SHP77 treated with DMSO at 0.1 percent for 48 hours (cell line): ENCODE measurements around the gene THSD4.
"Not testable (repeated sequence)": the region's sequence is repeated elsewhere in the genome, so short reads cannot be mapped to it uniquely, and the experiment has no call there.

Experiments
- DNase-seq: peaks from one replicate; lab custom pipeline; 2025; lab: John Stamatoyannopoulos, UW

The THSD4 gene

DNA sequence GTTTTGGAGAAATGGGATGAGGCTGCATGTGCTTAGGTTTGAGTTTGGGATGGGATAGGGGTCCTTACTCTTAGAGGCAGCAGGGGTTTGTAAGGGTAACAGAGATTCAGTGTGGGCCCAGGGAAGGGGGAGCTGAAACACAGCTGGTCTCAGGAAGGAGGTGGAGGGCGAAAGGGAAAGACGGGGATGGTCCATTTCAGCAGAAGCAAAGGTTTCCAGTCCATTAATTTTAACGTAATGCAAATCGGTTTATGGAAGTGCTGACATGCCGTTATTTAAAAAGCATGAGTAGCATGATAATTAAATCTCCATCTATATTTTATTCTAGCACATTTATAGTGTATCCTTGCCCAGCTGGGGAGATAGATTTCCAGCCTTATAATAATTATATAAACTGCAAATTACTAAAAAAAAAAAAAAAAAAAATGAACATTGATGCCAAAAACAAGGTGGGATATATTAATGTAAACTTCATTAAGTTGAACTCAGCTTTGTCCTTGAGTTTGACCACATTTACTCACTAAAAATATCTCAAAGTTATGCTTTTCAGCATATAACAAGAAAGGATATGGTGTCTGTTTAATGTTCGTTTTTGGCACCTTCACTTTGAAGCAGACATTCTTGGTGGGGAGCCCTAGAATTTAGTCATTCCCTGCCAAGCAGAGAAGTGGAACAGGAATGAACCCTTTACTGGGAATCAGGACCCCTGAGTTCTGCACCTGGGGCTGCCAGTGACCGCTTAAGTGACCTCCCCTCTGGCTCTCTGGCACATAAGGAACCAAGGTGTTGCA, 234.7 kb downstream of the THSD4 start:
- no peak for DNase-seq

DNA sequence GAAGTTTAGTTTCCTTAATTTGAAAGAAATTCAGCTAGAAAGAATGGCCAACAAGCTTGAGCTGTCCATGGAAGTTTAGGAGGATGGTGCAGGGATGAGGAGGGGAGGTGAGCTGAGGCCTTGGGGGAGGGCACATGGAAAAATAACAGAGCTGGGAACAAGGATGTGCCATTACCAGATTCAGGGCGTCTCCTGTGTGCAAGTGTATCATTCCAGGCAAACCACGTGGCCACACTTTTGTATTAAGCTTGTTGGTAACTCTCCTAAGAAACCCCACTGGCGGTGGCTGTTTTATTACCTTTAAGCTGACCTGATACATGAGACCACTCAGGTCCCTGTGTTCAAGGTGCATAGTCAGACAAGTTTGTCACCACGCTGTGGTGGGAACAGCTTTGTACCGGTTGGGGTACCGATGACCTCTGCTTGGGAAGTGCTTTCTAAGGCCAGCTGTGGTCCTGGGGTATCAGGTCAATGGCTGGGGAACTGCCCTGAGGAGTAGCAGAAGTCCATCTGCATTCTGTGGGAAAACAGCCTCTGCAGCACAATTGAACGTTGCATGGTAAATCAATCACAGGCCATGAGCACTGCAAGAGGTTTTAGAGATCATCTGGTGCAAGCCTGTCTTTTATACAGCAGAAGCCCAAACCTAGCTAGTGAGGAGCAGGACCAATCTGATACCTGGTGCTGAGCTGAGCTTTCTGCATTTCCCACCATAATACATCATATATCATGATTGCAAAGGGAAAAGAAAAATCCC, 235.5 kb downstream of the THSD4 start:
- no peak for DNase-seq

DNA sequence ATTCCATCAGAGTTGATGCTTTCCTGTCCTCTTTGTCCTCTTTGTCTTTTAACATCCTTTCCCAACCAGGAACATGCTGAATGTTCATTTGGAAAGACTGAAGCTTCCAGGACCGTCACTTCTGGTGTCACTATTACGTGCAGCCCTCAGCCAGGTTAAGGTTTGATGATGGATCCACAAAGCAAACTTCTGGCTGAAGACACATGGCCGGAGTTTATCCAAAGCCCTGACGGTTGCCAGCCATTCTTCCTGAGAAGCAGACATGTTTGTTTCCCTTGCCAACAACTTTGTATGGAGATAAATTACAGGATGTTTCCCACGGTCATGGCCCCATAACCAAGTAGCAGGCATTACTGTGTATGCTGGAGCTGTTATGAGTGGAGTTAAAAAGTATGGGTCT, 236.9 kb downstream of the THSD4 start:
- no peak for DNase-seq

DNA sequence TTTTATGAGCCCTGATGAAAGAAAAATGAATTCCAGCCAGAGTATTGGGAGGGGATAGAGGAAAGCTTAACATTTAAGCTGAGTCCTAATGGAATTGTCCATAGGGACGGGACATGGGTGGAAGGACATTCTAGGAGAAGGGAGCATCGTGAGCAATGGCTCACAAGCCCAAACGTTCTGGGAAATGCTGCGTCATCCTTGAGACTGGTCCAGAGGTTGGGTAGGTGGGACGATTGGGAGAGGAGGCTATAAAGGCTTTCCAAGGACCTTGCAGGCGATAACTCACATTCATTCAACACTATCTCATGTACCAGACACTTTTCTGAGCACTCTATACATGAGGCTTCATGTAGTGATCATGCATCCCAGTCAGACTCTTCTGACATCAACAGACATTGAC, 237.5 kb downstream of the THSD4 start:
- DNase-seq = no peak

DNA sequence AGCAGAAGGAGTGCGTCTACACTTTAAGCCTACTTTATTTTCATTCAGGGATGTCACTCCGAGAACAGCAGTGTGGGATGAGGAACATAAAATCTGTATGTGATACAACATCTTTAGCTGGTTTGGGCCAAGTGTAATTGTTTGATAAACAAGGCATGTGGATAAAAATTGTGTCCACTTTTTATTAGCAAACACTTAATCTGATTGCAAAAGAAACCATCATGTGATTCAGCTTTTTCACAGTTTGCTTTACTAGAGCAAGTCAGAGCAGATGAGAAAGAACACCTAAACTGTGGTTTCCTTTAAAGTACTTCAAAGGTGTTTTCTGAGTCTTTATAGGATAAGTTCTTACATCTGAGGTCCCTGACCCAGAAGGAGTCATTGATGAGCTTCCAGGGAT, 237.9 kb downstream of the THSD4 start:
- no peak for DNase-seq

DNA sequence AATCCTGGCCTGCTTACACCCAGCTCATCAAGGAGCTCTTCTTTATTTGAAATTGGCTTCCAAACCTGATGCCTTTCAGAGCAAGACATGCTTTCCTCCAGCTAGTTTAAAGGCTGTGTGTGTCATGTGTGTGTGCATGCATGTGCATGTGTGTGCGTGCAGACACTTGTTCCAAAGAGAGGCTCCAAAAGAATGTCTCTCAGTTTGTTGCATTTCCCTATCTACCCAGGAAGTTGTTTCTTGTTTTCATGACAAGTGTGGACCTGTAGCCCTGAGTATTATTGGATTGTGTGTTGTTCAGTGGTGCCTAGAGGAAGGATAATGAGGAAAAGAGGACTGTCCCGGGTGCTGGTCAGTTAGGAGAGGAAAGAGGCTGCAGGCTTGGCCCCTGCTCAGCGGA, 240.0 kb downstream of the THSD4 start:
- no peak for DNase-seq

DNA sequence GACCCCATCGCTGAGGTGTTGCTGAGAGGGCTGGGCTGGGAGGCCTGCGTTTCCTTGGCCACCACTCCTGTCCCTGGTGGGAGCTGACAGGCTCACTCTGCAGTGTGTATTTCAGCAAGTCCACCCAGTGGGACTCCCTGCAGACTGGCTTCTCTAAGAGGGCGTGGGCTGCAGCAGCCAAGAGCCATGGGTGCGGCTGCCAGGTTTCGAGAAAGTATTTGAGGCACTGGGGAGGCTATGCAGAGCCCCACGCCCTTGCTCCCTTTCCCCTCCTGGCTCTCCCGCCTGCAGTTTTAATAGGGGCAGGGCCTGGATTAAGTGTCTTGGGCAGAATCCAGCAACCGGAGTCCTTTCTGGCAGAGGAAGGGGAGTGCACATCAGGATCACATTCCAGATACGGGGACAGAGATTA, 242.1 kb downstream of the THSD4 start:
- no peak for DNase-seq

DNA sequence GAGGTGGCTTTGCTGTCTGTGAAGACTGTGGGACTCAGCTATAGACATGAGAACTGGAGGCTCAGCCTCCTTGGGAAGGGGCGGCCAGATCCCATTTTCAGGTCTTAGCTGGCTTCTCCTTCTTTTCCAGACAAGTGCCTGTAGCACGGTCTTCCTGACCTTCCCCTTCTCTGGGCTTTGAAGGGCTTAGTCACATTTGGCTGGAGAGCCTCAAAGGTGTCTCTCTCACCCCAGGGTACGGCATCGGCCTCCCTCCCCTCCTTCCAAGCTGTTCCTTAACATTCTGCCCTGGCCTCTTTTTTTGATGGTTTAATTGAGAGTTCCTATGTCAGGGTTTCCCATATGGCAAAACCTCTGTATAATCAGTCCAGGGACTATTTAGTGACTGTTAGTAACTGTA, 242.7 kb downstream of the THSD4 start:
- no peak for DNase-seq

DNA sequence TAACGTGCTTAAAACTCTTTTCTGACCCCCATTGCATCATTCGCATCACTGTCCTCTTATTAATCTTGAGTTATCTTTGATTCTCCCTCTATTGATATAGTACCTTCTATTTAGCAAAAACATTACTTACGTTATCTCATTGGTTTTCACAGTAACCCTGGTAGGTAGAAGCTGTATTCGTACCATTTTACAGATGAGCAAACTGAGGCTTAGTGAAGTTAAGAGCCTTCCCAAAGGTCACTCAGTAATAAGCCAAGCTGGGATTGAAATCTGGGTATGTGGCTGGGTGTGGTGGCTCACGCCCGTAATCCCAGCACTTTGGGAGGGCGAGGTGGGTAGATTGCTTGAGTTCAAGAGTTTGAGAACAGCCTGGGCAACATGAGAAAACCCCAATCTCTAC, 244.0 kb downstream of the THSD4 start:
- DNase-seq = no peak

DNA sequence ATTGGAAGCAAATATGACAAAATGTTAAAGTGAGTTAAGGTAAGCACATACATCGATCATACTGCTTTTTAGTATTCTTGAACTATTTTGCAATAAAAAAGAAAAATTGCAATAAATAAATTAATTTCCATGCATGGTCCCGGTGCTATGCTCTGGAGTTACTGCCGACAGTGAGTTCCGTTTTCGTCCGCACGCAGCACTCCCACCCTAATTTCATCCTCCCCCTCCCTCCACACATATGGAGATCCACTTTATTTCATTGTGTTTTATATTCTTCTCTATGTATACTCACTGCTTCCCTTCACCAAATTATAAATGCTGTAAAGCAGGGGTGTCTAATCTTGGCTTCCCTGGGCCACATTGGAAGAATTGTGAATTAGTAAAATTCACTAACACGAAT, 247.3 kb downstream of the THSD4 start:
- no peak for DNase-seq

DNA sequence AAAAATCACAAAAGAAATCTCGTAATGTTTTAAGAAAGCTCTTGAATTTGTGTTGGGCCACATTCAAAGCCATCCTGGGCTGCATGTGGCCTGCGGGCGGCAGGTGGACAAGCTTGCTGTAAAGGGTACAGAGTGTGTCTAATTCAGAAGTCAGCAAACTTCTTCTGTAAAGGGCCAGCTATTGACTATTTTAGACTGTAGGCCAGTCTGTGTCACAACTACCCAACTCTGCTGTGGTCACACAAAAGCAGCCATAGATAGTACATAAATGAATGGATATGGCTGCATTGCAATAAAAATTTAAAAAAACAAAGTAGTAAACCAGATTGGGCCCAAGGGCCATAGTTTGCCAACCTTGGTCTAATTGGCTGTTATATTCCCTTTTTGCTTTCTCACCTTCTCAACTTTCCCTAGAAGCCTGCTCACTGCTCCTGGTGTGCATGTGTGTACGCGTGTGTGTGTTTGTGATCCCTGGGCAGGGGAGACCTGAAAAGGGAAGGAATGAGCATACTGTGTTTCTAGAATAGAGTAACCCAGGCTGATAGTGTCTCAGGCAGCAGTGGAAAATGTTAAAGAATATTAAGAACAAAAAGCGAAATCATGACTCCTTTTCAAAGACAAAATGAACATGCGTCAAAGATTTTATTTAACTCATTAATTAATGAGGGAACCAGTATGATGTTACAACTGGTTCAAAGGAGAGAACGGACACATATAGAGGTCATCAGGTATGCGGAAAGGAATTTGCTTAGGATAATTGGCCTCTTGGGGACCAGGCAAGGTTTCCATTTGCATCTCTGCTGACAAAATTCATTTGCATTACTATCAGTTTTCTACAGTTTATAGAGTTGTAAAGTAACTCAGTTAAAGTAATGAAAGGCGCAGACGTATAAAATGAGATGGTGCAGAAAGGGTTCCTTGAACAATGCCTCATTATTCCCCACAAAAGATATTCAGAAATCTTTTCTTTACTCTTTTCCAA, 248.0 kb downstream of the THSD4 start:
- DNase-seq = no peak

DNA sequence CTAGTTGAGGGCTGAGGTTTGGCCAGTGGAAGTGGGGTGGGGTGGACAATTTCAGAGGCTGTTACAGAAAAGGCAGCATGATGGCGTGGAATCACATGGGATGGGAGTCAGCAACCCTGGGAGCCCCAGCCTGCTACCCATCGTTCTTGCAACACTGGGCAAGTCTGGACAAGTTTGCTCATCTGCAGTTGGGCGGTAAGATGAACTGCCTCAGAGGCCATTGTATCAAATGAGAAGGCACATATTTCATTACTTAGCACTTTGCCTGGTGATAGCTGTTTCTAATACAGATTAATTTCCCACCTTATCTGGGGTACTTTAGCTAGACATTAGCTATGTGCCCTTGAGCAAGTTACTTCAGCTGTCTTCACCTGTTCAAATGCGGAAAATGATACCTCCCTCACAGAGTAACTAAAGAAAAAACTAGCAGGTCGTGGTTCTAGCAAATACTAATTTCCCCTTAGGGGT, 248.9 kb downstream of the THSD4 start:
- no peak for DNase-seq

DNA sequence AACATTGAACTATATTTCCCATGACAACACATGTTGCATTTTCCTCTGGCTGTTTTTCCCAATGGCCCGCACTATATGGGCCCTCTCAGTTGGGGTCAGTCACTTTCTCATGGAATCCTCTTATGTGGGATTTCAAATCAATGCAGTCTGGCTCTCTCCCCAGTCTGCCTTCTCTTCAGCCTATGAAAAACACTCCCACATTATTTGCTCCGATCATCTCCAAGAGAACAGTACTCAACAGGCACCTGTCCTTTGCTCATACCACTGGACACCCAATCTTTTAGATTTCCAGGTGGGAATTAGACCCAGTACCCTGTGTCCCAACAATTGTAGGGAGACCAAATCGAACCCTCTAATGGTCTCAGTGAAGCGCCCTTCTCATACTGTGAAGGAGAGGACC, 251.3 kb downstream of the THSD4 start:
- DNase-seq = no peak

DNA sequence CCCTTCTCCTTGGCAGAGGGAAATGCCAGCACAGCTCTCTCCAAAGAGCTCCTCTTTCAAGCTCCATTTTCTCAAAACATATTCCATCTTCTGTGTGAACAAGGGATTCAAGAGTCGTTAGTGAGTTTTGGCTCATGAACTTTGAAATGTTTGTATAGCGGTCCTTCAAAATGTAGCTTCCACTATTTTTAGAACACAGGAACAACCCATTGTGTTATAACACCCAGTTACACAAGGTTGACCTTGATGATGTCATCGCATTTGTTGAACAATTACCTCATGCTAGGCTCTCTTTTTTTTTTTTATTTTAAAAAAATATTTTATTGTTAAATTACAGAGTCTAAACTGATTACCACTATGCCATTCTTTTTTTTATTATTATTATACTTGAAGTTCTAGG, 251.7 kb downstream of the THSD4 start:
- DNase-seq = no peak

DNA sequence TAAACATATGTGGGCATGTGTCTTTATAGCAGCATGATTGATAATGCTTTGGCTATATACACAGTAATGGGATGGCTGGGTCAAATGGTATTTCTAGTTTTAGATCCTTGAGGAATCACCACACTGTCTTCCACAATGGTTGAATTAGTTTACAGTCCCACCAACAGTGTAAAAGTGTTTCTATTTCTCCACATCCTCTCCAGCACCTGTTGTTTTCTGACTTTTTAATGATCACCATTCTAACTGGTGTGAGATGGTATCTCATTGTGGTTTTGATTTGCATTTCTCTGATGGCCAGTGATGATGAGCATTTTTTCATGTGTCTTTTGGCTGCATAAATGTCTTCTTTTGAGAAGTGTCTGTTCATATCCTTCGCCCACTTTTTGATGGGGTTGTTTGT, 252.5 kb downstream of the THSD4 start:
- DNase-seq = not testable (repeated sequence)

DNA sequence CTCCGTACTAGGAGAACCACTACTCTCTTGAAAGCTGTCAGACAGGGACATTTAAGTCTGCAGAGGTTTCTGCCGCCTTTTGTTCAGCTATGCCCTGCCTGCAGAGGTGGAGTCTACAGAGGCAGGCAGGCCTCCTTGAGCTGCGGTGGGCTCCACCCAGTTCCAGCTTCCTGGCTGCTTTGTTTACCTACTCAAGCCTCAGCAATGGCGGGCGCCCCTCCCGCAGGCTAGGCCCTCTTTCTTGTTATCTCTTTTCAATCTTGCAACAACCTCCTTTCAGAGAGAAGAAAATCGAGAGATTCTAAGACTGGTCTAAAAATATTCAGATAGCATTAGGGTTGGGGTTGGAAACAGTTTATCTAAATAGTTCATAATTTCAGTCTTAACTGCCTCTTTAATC, 257.5 kb downstream of the THSD4 start:
- not testable (repeated sequence) for DNase-seq

DNA sequence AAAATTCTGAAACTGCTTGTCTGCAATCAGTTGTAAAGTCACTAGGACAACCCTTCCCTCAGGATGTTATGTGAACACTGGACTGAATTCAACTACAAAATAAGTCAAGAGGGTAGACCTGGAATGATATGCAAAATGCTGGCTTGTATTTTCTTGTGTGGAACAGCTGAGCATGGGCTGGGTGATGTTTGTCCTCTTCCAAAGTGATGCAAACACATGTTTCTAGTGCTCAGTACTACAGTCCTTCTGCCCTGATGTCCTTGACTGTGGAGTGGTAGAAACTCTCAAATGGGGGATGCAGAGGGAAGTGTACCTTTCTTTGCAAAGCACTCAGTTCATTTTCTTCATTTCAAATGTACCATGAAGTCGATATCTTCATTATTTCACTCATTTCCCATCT, 258.6 kb downstream of the THSD4 start:
- DNase-seq = no peak

DNA sequence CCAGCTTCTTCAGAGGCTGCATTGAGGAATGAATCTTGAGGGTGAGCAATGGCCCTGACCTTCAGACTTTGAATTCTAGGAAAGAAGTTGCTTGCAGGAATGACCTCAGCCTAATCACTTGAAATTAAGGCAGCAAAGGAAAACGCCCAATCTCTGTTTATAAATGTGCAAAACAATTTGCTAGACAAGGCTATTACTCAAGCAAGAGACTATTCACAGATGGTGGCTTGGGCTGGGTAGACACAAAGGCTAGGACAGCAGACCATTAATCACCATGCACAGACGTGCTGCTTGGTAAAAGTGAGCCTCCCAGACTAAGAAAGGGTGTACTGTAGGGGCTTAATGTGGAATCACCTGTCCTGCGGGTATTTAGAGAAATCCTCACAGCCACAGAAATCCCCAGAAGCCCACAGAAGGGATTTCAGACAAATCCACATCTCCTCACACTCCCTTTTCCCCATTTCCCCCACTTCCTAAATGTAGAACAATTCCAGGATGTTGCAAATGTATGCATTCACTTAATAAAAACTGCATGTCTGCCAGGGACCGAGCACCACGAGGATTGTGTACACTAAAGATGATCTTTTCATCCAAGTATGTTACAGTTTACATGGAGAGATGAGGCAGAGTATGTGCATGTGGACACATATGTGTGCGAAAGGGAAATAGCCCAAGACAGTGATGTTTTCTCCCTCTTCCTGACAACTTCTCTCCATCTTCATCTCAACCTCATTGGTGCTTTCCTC, 259.5 kb downstream of the THSD4 start:
- DNase-seq = no peak

DNA sequence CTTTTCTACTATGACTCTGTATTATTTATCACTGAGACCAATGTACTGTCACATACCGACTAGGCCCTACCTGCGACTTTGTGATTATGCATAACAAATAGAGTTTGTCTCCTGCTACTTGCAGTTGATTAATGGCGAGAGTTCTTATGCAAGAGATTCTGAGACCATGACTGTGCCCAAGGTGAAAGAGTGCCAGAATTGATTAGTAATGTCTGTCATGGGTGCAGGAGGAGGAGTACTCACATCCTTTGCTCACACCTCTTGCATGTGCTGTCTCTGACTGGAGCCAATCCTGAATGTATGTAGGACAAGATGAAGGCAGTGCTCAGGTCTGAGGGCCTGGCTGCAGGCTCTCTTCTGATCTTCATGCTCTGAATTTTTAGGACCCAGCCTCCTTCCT, 260.7 kb downstream of the THSD4 start:
- DNase-seq = no peak

DNA sequence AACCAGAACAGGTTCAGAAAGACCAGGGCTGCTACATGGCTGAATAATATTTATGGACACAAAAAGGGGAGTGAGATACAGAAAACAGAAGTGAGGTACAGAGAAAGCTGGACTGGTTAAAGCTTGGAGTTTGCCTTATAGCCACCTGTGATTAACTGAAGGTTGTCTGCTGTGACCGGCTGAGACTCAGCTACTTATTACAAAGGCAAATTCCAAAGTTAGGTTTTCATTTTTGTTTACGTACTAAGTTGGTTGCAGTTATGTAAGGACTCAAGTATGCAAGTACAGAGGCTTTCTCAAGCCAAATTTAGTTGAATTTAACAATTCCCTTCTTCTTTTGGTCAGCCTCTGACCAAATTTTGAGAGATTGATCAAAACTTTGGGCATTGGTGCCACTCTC, 264.6 kb downstream of the THSD4 start:
- no peak for DNase-seq

DNA sequence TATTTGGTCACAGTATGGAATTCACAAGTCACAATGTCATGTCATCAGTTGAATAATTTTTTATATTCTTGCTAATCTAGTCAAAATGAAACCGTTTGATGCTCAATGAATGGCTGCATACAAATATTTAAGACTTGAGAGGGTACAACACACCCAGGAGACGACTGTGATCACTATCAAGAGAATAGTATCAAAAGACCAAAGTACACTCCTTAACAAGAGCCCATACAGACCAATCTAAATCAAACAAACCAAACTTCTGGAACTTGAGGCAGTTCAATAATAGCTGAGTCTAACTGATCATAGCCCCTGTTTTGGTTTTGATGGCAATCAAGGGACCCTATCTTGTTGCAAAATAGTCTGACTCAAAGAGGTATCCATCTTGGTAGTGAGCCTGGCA, 265.1 kb downstream of the THSD4 start:
- DNase-seq = no peak

DNA sequence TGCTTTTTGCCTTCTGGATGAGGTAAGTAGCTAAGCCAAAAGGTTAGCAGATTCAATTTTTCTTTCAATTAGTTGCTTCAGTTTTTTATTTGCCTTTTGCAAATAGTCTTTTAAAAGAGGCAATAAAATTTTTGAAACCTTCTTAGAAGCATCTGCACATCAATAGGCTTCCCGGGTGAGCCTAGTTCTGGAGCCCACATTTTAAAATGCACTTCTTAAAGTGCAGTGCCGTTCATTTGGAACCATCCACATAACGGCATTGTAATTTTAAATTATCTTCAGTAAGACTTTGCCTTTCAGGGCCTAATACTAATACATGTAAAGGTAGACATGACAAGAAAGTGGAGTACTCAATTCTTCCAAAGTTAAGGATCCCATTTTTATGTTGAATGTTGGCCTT, 269.2 kb downstream of the THSD4 start:
- DNase-seq = no peak
